GM21737 (cell line): ENCODE data around the gene TUBA4A.

ENCODE experiments used
- ATAC-seq: cut with Tn5 transposase; IDR thresholded peaks from one replicate; pipeline ENCODE4 v1.9.1; 2021; ENCODE audit warnings: mild to moderate bottlenecking, moderate library complexity; ENCODE audit not compliant: unreplicated experiment

The TUBA4A gene

GRCh38 chr2:219244789-219245147 lies 8.9 kb downstream of the TUBA4A start:
- no peak for ATAC-seq

DNA sequence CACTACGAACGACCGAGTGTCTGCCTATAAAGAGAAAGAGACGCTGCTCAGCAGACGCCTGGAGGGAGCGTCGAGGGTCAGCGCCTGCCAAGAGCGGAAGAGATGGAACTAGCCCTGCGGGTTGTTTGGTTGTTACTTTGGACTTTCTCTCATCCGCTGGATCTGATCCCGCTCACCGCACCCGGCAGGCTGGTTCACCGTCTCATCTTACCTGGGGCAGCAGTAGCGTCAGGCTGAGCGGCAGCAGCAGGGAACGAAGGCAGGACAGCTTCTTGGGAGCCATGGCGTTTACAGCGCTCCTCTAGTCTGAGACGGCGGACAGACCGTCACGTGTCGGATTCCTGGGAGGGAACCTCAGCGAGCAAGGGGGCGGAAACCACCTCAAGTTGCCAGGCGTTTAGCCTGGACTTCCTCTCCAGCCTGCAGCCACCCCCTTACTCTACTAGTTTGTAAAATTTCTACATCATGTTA lies 10.4 kb downstream of the TUBA4A start:
- ATAC-seq, result no peak

DNA sequence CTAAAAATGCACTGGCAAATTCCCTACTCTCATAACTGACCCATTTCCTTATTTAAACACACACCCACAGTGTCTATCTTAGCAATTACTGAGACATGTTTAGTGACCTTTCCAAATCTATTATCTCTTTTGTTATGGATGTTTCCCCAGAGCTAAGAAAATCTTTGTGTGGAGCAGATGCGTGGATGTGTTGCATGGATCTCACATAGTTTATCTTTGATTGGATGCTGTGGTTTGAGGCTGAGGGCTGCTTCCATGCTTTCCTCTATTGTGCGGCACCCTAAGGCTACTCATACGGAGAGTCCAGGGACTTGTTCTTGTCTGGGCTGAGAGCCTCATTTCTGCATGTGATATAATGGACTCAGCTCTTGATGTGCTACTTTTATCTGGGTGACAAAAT lies 19.4 kb downstream of the TUBA4A start:
- ATAC-seq, result no peak

DNA sequence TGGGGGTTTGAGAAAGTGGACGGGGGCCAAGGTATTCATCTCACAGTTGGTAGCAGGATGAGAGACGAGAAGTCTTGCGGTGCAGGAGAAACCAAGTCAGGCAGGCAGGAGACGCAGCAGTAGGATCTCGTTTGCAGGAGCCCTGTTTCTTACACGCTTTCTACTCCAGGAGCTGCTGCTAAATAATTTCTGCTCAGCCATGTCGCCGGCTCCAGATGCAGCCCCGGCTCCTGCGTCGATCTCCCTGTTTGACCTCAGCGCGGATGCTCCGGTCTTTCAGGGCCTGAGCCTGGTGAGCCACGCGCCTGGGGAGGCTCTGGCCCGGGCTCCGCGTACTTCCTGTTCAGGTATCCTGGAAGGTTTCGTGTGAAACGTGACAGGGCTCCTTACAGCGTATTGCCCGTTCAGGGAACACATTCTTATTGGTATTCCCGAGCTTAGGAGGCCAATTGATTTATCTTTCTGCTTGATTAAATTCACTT lies 23.6 kb downstream of the TUBA4A start:
- ATAC-seq, result no peak

DNA sequence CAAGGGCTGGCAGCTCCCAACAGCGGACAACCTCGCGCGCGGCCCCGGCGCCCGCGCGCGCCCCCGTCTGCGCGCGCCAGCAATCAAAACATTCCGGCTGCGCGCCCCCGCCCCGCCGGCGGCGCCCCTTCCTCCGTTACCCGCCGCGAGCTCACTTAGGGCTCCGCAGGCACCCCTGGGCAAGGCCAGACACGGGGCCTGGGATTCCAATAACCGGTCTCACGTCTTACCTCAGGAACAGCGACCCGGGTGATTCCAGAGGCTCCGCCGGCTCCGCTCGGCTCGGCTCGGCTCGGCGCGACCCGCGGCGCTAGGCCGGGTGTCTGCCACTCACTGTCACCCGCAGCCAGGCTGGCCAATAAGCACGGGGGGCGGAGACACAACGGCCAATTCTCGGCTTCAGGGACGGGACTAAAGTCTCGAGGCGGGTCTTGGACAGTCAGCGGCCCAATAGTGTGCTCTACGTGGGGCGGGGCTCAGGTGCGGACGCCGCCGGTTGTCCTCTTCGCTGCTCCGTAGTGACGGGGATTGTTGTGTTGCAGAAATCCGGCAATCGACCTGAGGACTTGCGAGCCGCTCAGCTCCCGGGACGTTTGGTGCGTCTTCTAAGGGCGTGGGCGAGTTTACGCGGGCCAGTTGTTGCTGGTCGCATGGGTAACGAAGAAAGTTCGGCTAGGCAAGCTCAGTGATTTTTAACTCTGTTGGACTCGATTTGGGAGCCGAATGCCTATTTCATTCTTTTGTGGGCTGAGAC lies 24.2 kb downstream of the TUBA4A start, which contains the start of the genes ANKZF1 and ATG9A:
TSS of gene ANKZF1 (plus strand) at position 502 of the 754 bp plus-strand sequence. CDS start 452 bp downstream, outside the sequence.
TSS of gene ATG9A (minus strand) at position 332 of the 754 bp plus-strand sequence. CDS start 1,612 bp downstream, outside the sequence.
- ATAC-seq, result peak; percentile 97

- ATAC-seq, result no peak
These were observed 24.8 kb downstream of the TUBA4A start for GRCh38 chr2:219228911-219229304.

GRCh38 chr2:219228041-219228910 lies 25.4 kb downstream of the TUBA4A start:
- ATAC-seq, result no peak

- ATAC-seq, result no peak
These were observed 28.4 kb downstream of the TUBA4A start for GRCh38 chr2:219225350-219225749.

DNA sequence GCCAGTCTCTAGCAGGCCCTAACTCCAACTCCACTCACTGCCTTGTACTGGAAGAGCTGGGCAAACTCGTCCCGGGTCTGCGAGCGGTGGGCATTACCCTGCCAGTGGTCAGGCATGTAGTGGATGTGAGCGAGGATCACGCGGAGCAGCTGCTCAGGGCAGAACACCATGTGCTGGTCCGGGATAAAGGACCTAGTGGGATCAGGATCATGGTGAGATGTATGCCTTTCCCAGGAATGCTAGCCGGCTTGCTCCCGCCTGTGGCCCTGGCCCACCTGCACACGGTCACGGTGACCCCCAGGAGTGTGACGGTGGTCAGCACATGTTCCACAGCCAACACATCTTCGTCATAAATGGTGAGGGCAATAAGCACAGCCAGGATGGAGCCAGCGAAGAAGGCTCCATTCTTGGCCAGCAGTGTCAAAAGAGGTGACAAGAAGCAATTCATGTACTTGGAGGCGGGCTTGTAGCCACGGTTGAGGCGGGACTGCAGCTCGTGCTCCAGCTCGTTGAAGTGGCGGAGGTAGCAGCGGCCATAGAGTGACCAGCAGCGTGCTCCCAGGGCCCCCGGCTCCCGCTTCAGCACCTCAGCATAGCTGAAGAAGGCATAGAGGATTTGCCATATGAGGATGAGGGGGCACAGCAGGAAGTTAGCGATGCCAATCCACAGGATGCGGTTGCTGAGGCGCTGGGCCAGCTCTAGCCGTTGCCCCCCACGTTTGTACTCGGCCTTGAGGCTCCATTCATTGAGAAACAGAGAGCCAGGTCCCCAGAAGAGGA lies 29.7 kb downstream of the TUBA4A start:
- ATAC-seq, result no peak

DNA sequence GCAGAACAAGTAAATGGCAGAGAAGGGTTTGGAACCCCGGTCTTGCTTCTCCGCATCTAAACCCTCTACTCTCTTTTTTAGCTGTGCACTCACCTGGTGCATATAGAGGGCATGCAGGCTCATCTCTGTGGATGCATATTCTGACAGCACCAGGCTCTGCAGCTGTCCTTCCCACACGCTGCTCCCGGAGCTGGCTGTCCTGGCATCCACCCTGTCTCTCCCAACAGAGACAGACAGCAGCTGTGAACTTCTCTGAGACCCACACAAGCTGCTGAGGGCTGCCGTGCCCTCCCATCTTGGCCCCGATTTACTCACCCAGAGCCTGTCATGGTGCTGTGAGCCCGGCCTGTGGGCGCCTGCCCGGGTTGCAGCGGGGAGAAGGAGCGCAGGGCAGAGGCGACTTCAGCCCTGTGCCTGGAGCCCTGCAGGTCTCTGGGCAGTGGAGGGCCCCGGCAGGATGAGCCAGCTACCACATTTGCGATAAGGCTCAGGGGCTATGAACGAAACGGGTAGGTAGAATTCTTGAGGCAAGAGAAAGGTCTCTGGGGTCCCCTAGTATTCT lies 31.7 kb downstream of the TUBA4A start:
- ATAC-seq, result no peak

DNA sequence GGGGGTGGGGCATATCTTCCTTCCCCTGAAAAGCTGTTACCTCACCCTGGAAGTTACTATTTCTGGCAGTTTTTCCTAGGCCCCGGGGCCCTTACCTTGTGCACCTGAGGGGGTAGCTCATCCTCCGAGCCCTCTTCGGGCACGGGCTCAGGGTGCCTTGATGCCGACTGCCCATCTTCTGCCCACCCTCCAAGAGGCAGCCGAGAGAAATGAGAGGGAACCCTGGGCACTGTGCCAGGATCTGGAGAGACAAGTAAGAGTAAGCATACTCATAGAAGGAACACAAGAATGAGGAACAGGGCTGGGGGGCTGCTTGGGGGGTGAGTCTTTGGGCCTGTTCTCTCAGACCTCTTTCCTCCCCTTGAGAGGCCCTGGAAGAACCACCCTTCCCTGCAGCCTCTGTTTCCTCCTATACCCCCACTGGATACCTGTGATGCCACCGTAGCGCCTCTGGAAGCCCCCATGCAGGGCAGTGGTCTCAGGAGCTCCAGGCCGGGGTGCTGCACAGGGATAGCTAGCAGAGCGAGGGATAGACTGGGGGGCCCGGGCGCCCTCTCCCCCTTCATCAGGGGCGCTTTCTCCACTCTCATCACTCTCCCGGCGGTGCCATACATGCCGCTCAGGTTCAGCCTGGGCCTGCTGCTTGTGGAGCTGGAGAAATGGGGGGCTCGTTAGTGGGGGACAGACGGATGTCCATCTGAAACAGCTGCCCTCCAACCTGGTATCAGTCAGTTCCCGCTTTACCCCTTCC lies 32.9 kb downstream of the TUBA4A start:
- no peak for ATAC-seq

DNA sequence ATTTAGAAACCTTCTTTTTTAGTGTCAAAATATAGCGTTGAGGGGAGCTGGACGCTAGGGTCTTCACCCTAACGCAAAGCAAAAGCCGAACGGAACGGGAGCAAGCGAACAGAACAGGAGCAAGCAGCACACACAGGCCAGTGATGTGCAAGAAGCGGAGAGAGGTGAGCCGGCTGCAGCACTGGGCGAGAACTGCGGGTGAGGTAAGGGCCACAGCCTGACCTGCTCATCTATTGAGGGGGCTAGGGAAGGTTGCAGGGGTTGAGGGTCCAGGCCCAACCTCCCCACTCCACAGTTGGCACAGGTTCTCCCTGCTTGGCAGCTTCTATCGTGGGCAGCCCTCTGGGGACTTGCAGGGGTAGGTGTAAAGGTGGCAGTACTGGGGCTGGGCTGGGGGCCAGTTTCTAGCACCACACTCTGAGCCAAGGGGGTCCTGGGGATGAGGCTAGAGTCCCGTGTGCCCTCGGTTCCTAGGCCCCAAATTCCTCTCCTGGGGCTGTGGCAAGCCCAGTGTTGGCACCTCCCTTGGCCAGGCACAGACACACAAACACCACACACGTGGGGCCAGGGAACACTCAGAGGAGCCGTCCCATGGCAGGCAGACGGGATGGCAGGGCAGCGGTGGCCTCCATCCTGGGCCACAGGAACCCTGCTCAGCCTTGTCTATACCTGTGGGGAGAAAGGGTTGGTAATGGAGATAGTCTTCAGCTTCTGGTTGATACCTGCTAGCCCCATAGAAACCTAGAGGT lies 33.8 kb downstream of the TUBA4A start:
- ATAC-seq, result no peak

DNA sequence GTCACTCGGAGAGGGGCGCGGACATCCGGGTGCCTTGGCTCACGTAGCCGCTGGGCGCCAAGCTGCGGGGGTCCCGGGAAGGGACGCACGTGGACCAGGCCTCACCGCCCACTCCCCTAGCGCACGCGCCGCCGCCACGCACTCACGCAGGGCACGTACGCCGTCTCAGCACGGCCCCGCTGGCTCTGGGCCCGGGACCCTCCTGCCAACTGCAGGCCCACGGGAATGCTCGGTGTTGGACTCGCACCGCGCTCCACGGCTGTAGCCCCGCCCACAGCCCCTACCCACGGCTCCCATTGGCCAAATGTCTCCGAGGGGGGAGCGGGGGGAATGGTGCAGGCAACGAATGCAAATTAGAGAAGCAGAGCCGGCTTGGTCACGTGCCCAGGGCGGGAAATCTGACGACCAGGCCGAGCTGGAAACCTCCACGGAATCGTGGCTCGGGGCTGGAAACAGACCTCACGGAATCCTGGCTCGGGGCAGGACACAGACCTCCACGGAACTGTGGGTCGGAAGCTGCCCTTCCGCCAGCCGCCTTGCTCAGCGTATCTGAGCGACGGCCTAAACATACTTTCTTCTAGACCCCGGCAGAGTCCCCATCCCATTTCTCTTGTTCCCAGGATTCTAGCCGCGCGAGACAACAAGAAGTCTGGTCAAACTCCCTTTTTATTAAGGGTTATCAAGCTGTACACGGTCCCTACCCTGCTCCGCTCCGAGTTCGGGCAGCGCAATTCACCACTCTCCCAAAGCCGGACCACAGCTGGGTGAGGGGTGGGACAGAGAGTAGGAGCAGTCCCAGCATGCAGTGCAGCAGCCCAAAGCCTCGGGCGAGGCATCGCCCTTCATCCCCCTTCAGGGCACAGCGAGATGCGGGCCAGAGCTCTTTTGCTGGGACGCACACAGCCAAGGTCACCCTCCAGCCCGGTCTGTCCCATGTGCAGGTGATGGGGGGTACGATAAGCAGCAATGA lies 34.7 kb downstream of the TUBA4A start, which contains the start of gene ABCB6:
TSS of gene ABCB6 (minus strand) at position 227 of the 970 bp plus-strand sequence. CDS start 285 bp downstream, outside the sequence.
- peak; percentile 61 for ATAC-seq

GRCh38 chr2:219218217-219218731 lies 35.4 kb downstream of the TUBA4A start:
- peak; percentile 4 for ATAC-seq

GRCh38 chr2:219216535-219216915 lies 37.2 kb downstream of the TUBA4A start:
- ATAC-seq, result no peak

DNA sequence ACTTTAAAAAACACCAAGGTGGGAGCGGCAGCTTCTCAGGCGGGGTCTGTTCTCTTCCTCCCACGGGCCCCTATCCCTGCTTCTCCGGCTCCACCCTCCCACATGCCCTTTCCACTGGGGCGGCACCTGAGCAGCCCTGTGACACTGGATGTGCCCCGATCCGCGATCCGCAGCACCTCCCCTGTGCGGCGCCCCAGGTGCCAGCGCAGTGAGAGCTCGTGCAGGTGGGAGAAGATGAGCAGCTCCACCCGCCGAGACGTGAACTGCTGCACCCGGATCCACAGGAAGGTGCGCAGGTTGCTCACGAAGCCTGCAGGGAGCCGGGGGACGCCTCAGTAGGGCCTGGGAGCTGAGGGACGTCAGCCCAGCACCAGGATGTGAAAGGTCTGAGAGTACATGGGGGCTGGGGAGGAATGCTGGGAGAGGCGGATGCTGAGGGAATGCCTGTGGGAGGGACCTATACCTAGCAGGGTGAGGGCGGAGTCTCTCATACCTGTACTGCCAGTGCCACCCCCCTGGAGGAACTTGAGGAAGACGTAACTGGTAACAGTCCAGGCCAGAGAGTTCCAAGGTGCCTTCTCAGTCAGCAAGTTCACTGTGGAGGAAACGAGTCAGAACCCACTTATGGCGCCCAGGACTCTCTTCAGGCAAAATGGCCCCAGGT lies 37.7 kb downstream of the TUBA4A start:
- ATAC-seq, result no peak

GRCh38 chr2:219214786-219215185 lies 38.9 kb downstream of the TUBA4A start:
- no peak for ATAC-seq
